ENCODE measurements around the gene BTBD2.

Gene BTBD2

GRCh38 chr19:1941146-1942077, 74.1 kb downstream of the BTBD2 start, which contains the start of gene CSNK1G2:
Gene CSNK1G2 (plus strand): TSS chr19:1941172. CDS start chr19:1969773, 28,601 bp downstream.
- Histone ChIP-seq H3K4me1 (ENCODE audit: insufficient read depth, poor library complexity, severe bottlenecking) (no peaks in the 10 kb centered on the region), H3K9me3 (ENCODE audit: severe bottlenecking) (no peaks in the 10 kb centered on the region), H3K4me3 (ENCODE audit: severe bottlenecking) (peak within 1 kb of the TSS; percentile 52), H3K27ac (ENCODE audit: poor library complexity, severe bottlenecking) (peak within 1 kb of the TSS; percentile 93), H3K27me3 (ENCODE audit: insufficient read depth, poor library complexity, severe bottlenecking) (no peaks in the 10 kb centered on the region), H3K36me3 (ENCODE audit: low read depth) (no peaks in the 10 kb centered on the region)
- DNase-seq (ENCODE audit: low spot score) (no peak), ATAC-seq (ENCODE audit: low read depth) (no peak)
- TF ChIP-seq, protein P1, sequence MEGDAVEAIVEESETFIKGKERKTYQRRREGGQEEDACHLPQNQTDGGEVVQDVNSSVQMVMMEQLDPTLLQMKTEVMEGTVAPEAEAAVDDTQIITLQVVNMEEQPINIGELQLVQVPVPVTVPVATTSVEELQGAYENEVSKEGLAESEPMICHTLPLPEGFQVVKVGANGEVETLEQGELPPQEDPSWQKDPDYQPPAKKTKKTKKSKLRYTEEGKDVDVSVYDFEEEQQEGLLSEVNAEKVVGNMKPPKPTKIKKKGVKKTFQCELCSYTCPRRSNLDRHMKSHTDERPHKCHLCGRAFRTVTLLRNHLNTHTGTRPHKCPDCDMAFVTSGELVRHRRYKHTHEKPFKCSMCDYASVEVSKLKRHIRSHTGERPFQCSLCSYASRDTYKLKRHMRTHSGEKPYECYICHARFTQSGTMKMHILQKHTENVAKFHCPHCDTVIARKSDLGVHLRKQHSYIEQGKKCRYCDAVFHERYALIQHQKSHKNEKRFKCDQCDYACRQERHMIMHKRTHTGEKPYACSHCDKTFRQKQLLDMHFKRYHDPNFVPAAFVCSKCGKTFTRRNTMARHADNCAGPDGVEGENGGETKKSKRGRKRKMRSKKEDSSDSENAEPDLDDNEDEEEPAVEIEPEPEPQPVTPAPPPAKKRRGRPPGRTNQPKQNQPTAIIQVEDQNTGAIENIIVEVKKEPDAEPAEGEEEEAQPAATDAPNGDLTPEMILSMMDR (IDR thresholded peaks at IDR 0.05; ENCODE audit: poor library complexity, severe bottlenecking): peak; percentile 43

DNA sequence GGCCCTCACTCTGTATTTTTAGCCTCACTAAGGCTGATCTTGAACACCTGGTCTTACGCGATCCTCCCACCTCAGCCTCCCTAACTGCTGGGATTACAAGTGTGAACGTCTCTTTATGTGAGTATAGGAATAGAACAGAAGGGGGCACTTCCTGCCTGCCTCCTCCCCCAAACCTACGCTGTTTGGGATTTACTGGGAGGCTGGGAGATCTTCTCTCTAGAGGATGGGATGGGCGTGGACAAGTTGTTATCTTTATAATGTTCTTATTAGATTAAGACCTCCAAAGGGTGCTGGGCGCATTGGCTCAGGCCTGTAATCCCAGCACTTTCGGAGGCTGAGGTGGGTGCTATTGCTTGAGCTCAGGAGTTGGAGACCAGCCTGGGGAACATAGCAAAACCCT, 77.4 kb downstream of the BTBD2 start:
- no peak overlapping the region for H3K4me3 ChIP-seq (ENCODE audit: severe bottlenecking)
- no peak for DNase-seq (ENCODE audit: low spot score)
- no peaks in the 10 kb centered on the region for H3K9me3 ChIP-seq (ENCODE audit: severe bottlenecking)
- no peaks in the 10 kb centered on the region for H3K4me1 ChIP-seq (ENCODE audit: insufficient read depth, poor library complexity, severe bottlenecking)
- no peak overlapping the region for H3K27ac ChIP-seq (ENCODE audit: poor library complexity, severe bottlenecking)
- no peak for ATAC-seq (ENCODE audit: low read depth)
- H3K36me3 ChIP-seq (ENCODE audit: low read depth): no peaks in the 10 kb centered on the region
- TF ChIP-seq, protein P1 (IDR thresholded peaks at IDR 0.05; ENCODE audit: poor library complexity, severe bottlenecking): no peak
- no peaks in the 10 kb centered on the region for H3K27me3 ChIP-seq (ENCODE audit: insufficient read depth, poor library complexity, severe bottlenecking)

GRCh38 chr19:1936916-1937610, 78.5 kb downstream of the BTBD2 start:
- H3K27me3 ChIP-seq (ENCODE audit: insufficient read depth, poor library complexity, severe bottlenecking): no peaks in the 10 kb centered on the region
- H3K27ac ChIP-seq (ENCODE audit: poor library complexity, severe bottlenecking): no peak overlapping the region
- H3K36me3 ChIP-seq (ENCODE audit: low read depth): no peaks in the 10 kb centered on the region
- H3K4me3 ChIP-seq (ENCODE audit: severe bottlenecking): no peak overlapping the region
- H3K9me3 ChIP-seq (ENCODE audit: severe bottlenecking): no peaks in the 10 kb centered on the region
- H3K4me1 ChIP-seq (ENCODE audit: insufficient read depth, poor library complexity, severe bottlenecking): no peaks in the 10 kb centered on the region
- DNase-seq (ENCODE audit: low spot score) (no peak), ATAC-seq (ENCODE audit: low read depth) (no peak)
- TF ChIP-seq, protein P1 (IDR thresholded peaks at IDR 0.05; ENCODE audit: poor library complexity, severe bottlenecking): no peak

DNA sequence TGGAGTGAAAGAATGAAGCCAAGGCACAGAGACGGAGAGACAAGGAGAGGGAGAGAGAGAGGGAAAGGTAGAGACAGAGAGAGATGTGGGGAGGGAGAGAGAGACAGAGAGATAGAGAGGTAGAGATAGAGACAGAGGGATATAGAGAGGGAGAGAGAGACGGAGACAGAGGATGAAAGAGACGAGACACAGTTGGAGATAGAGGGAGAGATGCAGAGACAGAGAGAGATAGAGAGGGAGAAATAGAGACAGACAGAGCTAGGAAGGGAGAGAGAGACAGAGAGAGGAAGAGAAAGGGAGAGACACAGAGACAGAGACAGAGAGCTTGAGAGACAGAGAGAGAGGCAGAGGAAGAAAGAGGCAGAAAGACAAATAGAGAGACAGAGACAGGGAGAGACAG, 79.1 kb downstream of the BTBD2 start:
- DNase-seq (ENCODE audit: low spot score) (no peak), ATAC-seq (ENCODE audit: low read depth) (no peak)
- H3K9me3 ChIP-seq (ENCODE audit: severe bottlenecking): peaks cover 3% of the 10 kb centered on the region
- no peaks in the 10 kb centered on the region for H3K27me3 ChIP-seq (ENCODE audit: insufficient read depth, poor library complexity, severe bottlenecking)
- TF ChIP-seq, protein P1 (IDR thresholded peaks at IDR 0.05; ENCODE audit: poor library complexity, severe bottlenecking): no peak
- no peaks in the 10 kb centered on the region for H3K4me1 ChIP-seq (ENCODE audit: insufficient read depth, poor library complexity, severe bottlenecking)
- H3K27ac ChIP-seq (ENCODE audit: poor library complexity, severe bottlenecking): no peak overlapping the region
- no peaks in the 10 kb centered on the region for H3K36me3 ChIP-seq (ENCODE audit: low read depth)
- no peak overlapping the region for H3K4me3 ChIP-seq (ENCODE audit: severe bottlenecking)

Data from RWPE2 (cell line).